ENCODE data around the gene JHY.
A peak's percentile ranks its signal among the peaks of the same experiment; 100 is the strongest.

Gene JHY

GRCh38 chr11:122963961-122964360 lies 81.4 kb downstream of the JHY start:
- no peak for DNase-seq

GRCh38 chr11:122976061-122976733 lies 93.6 kb downstream of the JHY start:
- DNase-seq: no peak

- DNase-seq: no peak
These were observed 94.3 kb downstream of the JHY start for GRCh38 chr11:122976734-122977469.

- no peak for DNase-seq
These were observed 95.1 kb downstream of the JHY start for GRCh38 chr11:122977470-122978298.

DNA sequence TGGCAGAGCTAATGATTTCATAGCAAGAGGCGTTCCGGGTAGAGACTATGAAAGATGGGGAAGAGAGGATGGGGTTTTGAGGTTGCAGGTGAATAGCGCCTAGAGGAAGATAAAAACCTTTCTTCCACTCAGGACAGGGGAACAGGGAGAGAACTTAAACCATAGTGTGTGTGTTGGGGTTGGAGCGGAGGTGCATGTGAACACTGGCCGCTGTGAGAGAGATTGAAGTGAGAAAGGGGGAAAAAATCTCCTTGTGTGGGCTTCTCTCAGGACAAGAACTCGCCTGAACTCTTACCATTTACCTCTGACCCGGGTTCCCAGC lies 95.7 kb downstream of the JHY start:
- DNase-seq: no peak

- no peak for DNase-seq
These were observed 96.7 kb downstream of the JHY start for GRCh38 chr11:122979103-122979814.

DNA sequence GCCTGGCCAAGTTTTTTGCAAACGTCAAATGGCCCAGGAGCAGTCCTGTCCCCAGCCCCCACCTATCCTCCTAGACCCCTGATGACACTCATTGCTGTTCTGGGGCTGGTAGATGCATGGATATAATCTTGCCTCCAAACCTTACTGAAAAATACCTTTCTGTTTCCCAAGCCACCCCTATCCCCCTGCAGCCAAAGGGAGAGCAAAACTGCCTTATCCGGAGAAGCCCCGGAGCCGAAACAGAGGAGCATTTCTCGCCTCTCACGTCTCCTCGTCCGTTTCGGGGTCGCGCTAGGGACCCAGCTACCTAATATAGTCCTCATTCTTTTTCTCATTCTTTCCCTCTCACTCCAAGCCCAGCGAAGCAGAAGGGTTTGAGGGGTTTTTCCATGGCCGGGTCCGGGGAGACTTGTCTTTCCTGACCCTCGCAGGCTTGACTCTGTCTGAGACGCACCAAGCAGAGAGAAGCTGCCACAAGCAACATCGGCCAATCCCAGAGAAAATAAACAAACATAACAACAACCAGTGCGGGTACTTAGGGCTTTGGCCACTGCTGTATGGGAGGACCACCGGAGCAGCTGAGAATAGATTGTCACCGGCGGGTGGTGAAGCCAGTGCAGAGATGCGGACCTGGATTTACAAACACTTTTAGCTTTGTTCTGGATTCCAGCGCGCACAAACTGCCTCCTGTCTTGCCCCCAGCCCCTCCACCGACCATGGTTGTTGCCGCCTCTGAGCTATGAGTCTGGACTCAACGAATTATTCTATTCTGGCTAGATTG lies 97.4 kb downstream of the JHY start:
- no peak for DNase-seq

DNA sequence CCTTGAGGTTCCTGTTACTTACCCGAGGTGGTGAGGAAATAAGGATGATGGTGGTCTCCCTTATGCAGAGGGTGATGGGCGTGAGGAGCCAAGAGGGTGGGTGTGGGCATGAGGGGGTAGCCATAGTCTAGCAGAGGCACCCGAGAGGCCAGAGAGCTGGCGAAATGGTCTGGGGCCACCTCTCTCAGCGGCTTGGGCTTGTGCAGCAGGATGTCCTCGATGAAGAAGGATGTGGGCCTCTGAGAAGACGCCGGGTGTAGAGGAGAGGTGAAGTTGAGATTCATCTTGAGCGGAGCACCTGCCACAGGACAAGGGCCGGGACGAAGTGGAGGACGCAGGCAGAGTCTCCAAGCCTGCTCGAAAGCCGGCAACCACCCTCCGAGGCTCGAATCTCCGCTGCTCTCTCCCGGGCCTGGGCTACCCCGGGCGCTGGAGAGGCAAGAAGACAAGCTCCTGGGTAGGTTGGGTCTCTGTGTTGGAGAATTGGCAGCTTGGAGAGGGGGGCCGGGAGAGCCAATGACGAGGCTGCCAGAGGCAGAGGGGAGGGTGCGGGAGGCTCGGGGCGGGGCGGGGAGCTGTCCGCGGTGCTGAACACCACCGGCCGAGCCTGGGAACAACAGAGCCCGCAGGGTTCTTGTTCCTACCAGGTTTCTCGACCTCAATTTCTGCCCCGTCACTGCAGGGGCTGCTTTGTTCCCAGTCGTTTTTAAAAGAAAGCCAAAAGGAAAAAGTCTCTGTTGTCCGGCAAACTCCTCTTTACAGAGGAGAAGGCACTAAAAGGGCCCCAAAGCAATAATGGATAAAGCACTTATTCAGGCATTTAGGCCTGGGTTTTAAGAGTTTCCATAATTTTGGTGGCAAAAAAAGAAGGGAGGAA lies 99.1 kb downstream of the JHY start, which contains the start of gene BSX:
Gene BSX, minus strand, starts transcription at position 447 of the 877 bp plus-strand sequence. Its CDS starts 163 bp downstream, at position 284.
- DNase-seq: no peak

- DNase-seq: peak; percentile 74
These were observed 101.1 kb downstream of the JHY start for GRCh38 chr11:122983438-122984185.

DNA sequence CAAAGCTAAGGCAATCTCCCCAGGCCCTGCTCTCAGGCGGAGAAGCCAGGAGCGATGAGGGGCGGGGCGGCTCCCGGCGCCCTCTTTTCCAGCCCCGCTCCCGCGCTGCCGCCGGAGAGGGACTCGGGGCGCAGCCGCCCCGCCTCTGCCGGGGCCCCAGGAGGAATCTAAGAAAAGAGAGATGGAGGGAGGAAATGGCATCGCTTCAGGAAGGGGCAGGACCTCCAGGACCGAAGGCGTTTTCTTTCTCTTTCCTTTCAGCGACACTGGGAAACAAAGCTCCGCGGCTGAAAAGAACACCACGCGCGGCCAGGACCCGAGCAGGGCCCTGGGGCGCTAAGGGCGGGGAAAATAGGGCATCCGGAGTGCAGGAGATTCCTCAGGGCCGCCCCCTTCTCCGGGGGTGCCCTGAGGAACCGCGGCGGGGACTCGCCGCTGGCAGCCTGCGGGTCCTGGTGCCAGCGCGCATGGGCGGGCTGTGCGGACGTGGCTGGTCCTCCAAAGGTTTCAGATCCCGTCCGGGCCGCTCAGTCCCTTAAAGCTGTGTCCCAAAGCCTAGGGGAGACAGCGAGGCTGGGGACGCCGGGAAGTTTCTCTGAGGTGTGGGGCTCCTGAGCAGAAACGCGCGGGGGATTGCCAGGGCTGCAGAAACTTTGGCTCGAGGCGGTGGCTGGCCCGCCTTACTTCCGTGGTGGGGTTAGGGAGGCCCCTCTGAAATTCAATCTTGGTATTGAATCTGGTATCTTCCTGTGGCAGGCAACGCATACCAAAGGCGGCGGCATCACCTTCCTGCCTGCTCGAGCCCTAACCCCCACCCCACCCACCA lies 101.8 kb downstream of the JHY start:
- peak; percentile 45 for DNase-seq

DNA sequence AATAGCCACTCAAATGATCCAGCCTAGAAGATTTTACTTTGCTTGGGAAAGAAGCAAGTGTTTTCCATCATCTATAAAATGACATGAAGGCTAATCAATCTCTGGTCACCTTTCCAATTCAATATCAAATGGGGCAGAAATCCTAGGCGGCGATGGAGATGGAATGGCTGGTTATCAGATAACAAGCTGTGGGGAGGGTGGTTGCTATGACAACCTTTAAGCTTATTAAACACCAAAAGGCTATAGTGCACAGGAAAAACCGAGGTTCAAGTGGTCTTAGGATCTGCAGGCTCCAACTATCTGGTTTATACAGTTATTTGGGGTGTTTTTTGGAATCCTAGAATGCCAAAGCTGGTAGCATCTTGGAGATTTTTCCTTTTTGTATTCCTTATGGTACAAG lies 113.0 kb downstream of the JHY start:
- no peak for DNase-seq

DNA sequence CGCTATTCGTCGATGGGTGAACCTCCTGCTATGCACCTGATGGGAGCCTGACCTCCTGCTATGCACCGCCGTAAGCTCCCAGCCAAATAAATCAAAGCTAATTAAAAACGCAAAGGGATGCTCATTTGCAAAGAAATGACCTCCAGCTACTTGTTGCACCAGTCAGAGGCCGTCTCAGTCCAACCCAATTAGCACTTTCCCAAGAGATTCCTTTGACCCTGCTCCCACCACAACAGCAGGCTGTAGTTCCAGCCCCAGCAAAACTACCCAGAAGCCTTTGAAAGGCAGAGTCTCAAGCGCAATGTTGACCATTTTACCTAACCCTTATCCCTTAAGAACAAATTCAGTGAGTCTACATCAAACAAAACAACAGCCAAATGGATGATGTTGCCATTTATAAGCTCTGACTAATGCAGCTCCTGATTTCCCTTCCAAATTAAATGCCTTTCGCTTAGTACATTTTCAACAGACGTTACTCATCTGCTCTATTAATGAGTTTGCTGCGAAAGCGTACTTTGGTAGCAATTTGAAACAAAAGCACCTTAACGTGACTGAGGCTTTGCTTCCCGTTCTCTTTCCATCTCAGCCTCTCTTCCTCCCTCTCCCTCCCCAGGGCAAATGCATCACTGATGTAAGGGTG lies 116.3 kb downstream of the JHY start:
- DNase-seq: no peak

DNA sequence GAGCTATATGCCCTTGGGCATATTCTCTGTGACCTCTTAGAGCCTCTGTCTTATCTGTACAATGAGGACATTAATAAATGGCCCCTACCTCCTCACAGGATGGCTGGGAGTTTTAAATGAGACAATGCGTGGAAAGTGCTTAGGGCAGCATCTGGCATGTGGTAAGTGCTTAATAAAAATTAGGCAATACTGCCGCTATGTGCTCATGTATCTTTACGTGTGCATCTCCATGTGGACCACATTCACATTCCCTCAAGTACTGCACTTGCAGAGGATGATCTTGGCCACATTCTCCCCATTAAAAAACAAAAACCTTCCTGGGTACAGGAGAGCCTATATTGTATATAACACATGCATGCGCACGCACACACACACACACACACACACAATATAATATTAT lies 118.2 kb downstream of the JHY start:
- no peak for DNase-seq

- peak; percentile 22 for DNase-seq
These were observed 124.4 kb downstream of the JHY start for GRCh38 chr11:123006860-123007542.

Data from NCI-H774 (cell line).